ENCODE measurements around the gene SYP.

- no peak for TF ChIP-seq POLR2AphosphoS5 (IDR thresholded peaks at IDR 0.05; ENCODE audit: low read depth, low read length)
- no peak for TF ChIP-seq POLR2A (IDR thresholded peaks at IDR 0.05; ENCODE audit: low read depth, low read length)
- TF ChIP-seq TAF1 (IDR thresholded peaks at IDR 0.05; ENCODE audit: low read depth, low read length): no peak
- TF ChIP-seq SPI1 (IDR thresholded peaks at IDR 0.05; ENCODE audit: low read depth, low read length): no peak
Observed at GRCh38 chrX:49238735-49239134, 38.7 kb upstream of the SYP start.
